B cell (primary cell): Measurements from ENCODE around the gene GPER1. TPM values are rescaled to one million over a fixed set of nuclear protein-coding genes. Genes with fewer than 3 reads are reported as not detected.
A peak's percentile ranks its signal among the peaks of the same experiment; 100 is the strongest.

Experiments used
- ATAC-seq: fragments of 200-7000 bp; cut with Tn5 transposase; one replicate; pipeline ENCODE4 v1.10.0; 2021; ENCODE audit warnings: low read depth, mild to moderate bottlenecking, moderate number of reproducible peaks, moderate library complexity
- CTCF ChIA-PET: fragments of 350-600 bp; sonication (Branson Sonifier 250); formaldehyde crosslinking; loops from one replicate; lab custom pipeline; 2021; ENCODE audit warnings: antibody characterized with exemption, inconsistent platforms; lab: Charles Lee
- POLR2A ChIA-PET: fragments of 350-600 bp; sonication (Branson Sonifier 250); formaldehyde crosslinking; loops from one replicate; lab custom pipeline; 2021; ENCODE audit warnings: antibody characterized with exemption; lab: Charles Lee
- DNase-seq: peaks from one replicate; pipeline ENCODE4 v3.0.0; 2013
- H2AFZ ChIP-seq: 2 replicates; pipeline ENCODE4 v1.6.1; 2012; ENCODE audit warnings: mild to moderate bottlenecking, low read depth, low read length; ENCODE audit not compliant: insufficient read depth, poor library complexity, severe bottlenecking
- H3K27ac ChIP-seq, 2 donors: 1 replicate in 1 of 2; 2 replicates in 1 of 2; pipeline ENCODE4 v1.5.1; 2012 to 2013; ENCODE audit warnings: low read length in 2 of 2, mild to moderate bottlenecking in 2 of 2, moderate library complexity in 1 of 2
- H3K27me3 ChIP-seq, 4 experiments: fragments of 200-600 bp in 1 of 4; sonication (generic) in 1 of 4; replicated peaks in 1 of 4; 1 replicate in 2 of 4; 2 replicates in 2 of 4; pipeline versions ENCODE4 v1.6.1 to v1.7.0; 2013 to 2016; ENCODE audit warnings: low read length in 3 of 4, mild to moderate bottlenecking in 2 of 4, mixed read lengths in 1 of 4, moderate library complexity in 1 of 4; ENCODE audit not compliant: insufficient read depth in 4 of 4, control insufficient read depth in 3 of 4; ENCODE audit errors: control extremely low read depth in 1 of 4
- H3K36me3 ChIP-seq, 2 experiments: replicated peaks in 1 of 2; 1 replicate in 1 of 2; 2 replicates in 1 of 2; pipeline versions ENCODE4 v1.6.1 to v1.7.1; 2013; ENCODE audit warnings: low read length in 1 of 2; ENCODE audit not compliant: insufficient read depth in 2 of 2, control insufficient read depth in 1 of 2; ENCODE audit errors: control extremely low read depth in 1 of 2, extremely low read depth in 1 of 2
- H3K4me1 ChIP-seq, 2 donors: fragments of 200-600 bp in 1 of 2; sonication (generic) in 1 of 2; 1 replicate in 1 of 2; 2 replicates in 1 of 2; pipeline versions ENCODE4 v1.5.1 to v1.6.1; 2013 to 2017; ENCODE audit warnings: low read length in 2 of 2; ENCODE audit not compliant: control insufficient read depth in 2 of 2, insufficient read depth in 2 of 2
- H3K4me2 ChIP-seq: replicated peaks from 2 replicates; pipeline ENCODE3; 2012; ENCODE audit warnings: mild to moderate bottlenecking, low read depth, low read length; ENCODE audit not compliant: poor library complexity, severe bottlenecking
- H3K4me3 ChIP-seq, 5 experiments: fragments of 200-600 bp in 1 of 5; sonication (generic) in 1 of 5; 1 replicate in 3 of 5; 2 replicates in 2 of 5; pipeline versions ENCODE4 v1.5.1 to v1.7.0; 2011 to 2016; ENCODE audit warnings: low read length in 4 of 5, mild to moderate bottlenecking in 4 of 5, low read depth in 2 of 5, control low read depth in 1 of 5, moderate library complexity in 1 of 5; ENCODE audit not compliant: insufficient read depth in 1 of 5; ENCODE audit errors: control extremely low read depth in 1 of 5, extremely low read depth in 1 of 5
- H3K79me2 ChIP-seq: fragments of 200-600 bp; sonication (generic); one replicate; pipeline ENCODE4 v1.6.0; 2016; ENCODE audit warnings: low read length; ENCODE audit not compliant: control insufficient read depth, insufficient read depth
- H3K9ac ChIP-seq: fragments of 200-600 bp; sonication (generic); 2 replicates; pipeline ENCODE4 v1.6.1; 2017; ENCODE audit warnings: mild to moderate bottlenecking, low read length, moderate library complexity
- H3K9me3 ChIP-seq, 3 donors: one replicate each; pipeline versions ENCODE4 v1.6.1 to v1.7.1; 2013; ENCODE audit warnings: low read length in 2 of 3; ENCODE audit not compliant: control insufficient read depth in 2 of 3, insufficient read depth in 1 of 3; ENCODE audit errors: control extremely low read depth in 1 of 3
- H4K20me1 ChIP-seq: 2 replicates; pipeline ENCODE4 v1.6.0; 2012; ENCODE audit warnings: mild to moderate bottlenecking, low read length; ENCODE audit not compliant: insufficient read depth, control insufficient read depth, poor library complexity, severe bottlenecking
- H3K27ac Mint-ChIP-seq: one replicate; pipeline ENCODE4 v1.8.0; 2021; ENCODE audit warnings: mixed read lengths
- H3K27me3 Mint-ChIP-seq: one replicate; pipeline ENCODE4 v1.8.0; 2021; ENCODE audit warnings: mixed read lengths
- H3K4me1 Mint-ChIP-seq: one replicate; pipeline ENCODE4 v1.8.0; 2021; ENCODE audit warnings: mixed read lengths
- H3K4me3 Mint-ChIP-seq: one replicate; pipeline ENCODE4 v1.8.0; 2021; ENCODE audit warnings: mixed read lengths
- H3K9me3 Mint-ChIP-seq: one replicate; pipeline ENCODE4 v1.8.0; 2022; ENCODE audit warnings: mixed read lengths; ENCODE audit not compliant: insufficient read depth
- EZH2 ChIP-seq: IDR thresholded peaks from 2 replicates; pipeline ENCODE4 v1.6.1; 2012; ENCODE audit warnings: borderline replicate concordance, low read depth, mild to moderate bottlenecking, moderate library complexity, low read length; ENCODE audit not compliant: insufficient read depth, poor library complexity, severe bottlenecking
- WGBS: methylation state at CpG from one replicate; pipeline ENCODE4 v1.1.5; 2013; ENCODE audit warnings: missing lambda C conversion rate; ENCODE audit not compliant: insufficient coverage; 5-methylcytosine and 5-hydroxymethylcytosine counted together
- intact Hi-C: fragments of 100-400 bp; cut with micrococcal nuclease; formaldehyde crosslinking; loops from one replicate; pipeline ENCODE4 v1.10.0; 2022
- polyA plus RNA-seq: library from polyadenylated mRNA; depleted of rRNA; stranded (reverse); fragments of >200 nt; gene quantifications from 2 replicates; pipeline ENCODE4 v1.2.3, GENCODE V29; 2012
- total RNA-seq, 2 donors: library from RNA; stranded (reverse); fragments of 120-200 nt in 1 of 2; gene quantifications; 1 replicate in 1 of 2; 2 replicates in 1 of 2; pipeline versions ENCODE4 v1.2.3 to v1.2.4, GENCODE V29; 2013 to 2022
- TF ChIP-seq, protein P1 (sequence below): fragments of 200-600 bp; IDR thresholded peaks from one replicate; pipeline ENCODE4 v1.8.0; 2022; ENCODE audit warnings: antibody characterized with exemption, mild to moderate bottlenecking

Gene GPER1
- total and polyA plus RNA-seq, 2 donors (not counting 1 experiment from before 2014, with no cell fraction given), result 3.2 to 21.3 TPM

DNA sequence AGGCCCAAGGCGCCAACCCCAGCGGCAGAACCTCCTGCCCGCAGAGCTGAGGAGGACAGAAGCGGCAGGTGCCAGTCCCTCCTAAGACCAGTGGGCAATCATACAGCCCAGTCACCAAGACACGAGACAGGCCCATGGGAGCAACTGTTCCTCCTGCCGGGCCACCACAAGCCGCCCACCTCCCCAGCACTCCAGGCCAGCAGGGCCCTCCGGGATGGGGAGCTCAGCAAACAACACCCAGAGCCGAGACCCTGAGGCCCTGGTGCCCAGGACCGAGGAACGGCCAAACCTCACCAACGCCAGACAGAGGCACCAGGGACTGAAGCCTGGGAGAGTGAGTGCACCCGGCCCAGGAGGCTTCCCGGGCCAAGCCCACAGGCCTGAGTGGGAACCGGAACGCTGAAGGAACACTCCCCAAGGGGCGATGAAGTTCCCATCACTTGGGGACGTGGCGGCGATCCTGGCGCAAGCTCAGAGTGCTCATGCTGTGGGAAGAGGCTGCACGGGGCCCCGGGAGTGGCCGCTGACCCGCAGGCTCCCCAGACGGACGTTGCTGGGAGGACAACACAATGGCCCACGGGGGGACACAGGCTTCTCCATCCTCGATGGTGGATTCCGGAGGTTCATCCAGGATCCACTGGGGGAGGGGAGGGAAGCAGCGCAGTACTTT is 35.1 kb downstream of the GPER1 start:
- CTCF ChIA-PET, result interaction anchor here (0.6 to 1.4 kb wide), 2 partner anchors 129 to 166 kb away, joined by 4 to 7 read pairs; no protein-coding TSS in a partner anchor
- DNase-seq, result no peak
- TF ChIP-seq, protein P1, sequence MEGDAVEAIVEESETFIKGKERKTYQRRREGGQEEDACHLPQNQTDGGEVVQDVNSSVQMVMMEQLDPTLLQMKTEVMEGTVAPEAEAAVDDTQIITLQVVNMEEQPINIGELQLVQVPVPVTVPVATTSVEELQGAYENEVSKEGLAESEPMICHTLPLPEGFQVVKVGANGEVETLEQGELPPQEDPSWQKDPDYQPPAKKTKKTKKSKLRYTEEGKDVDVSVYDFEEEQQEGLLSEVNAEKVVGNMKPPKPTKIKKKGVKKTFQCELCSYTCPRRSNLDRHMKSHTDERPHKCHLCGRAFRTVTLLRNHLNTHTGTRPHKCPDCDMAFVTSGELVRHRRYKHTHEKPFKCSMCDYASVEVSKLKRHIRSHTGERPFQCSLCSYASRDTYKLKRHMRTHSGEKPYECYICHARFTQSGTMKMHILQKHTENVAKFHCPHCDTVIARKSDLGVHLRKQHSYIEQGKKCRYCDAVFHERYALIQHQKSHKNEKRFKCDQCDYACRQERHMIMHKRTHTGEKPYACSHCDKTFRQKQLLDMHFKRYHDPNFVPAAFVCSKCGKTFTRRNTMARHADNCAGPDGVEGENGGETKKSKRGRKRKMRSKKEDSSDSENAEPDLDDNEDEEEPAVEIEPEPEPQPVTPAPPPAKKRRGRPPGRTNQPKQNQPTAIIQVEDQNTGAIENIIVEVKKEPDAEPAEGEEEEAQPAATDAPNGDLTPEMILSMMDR, result no peak
- no peak for TF ChIP-seq EZH2
- H3K36me3 ChIP-seq, result peaks cover 0 to 4% of the 10 kb centered on the region in 2 experiments
- H3K27me3 Mint-ChIP-seq, result no peaks in the 10 kb centered on the region
- H3K4me1 ChIP-seq, result peaks cover 7 to 10% of the 10 kb centered on the region in 2 donors
- no peaks in the 10 kb centered on the region for H3K9me3 ChIP-seq
- no peak overlapping the region for H2AFZ ChIP-seq
- no peak overlapping the region for H3K4me3 Mint-ChIP-seq
- H3K4me2 ChIP-seq, result peak overlapping the region; percentile 40
- no peak overlapping the region for H3K4me3 ChIP-seq
- no peak for ATAC-seq
- no peak overlapping the region for H3K27ac Mint-ChIP-seq
- no peak overlapping the region for H3K9ac ChIP-seq
- POLR2A ChIA-PET, result interaction anchor here (0.6 to 1.0 kb wide), 2 partner anchors 37 to 418 kb away, joined by 3 to 4 read pairs; no protein-coding TSS in a partner anchor
- H3K27ac ChIP-seq, result no peak overlapping the region
- peaks cover 5% of the 10 kb centered on the region for H3K4me1 Mint-ChIP-seq
- H3K27me3 ChIP-seq, result no peaks in the 10 kb centered on the region
- no peaks in the 10 kb centered on the region for H3K9me3 Mint-ChIP-seq
- peaks cover 25% of the 10 kb centered on the region for H3K79me2 ChIP-seq
- intact Hi-C loops, result no loop called here
- WGBS, result 82% methylated on average over 27 of the region's 31 CpGs
- no peaks in the 10 kb centered on the region for H4K20me1 ChIP-seq

DNA sequence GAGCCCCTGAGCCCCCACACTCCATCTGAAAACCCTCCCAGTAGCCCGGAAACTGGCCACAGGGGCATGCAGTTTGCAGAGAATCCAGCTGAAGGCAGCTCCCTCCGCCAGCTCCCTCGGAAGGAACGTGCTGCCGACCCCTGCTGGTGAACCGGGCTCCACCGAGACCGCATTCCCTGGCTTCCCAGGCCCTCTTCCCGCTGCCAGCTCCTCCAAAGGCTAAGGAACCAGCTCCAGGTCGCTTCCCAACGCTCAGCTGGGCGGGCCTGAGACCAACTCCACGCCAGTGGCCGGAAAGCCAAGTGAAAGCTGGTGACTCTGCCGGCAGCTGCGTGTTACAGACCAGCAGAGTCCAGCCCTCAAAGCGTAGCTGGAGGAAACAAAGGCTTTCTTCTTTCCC is 35.8 kb downstream of the GPER1 start:
- H3K4me3 Mint-ChIP-seq, result no peak overlapping the region
- no peak for ATAC-seq
- DNase-seq, result no peak
- Histone ChIP-seq H3K27me3 (no peaks in the 10 kb centered on the region), H3K36me3 (peaks cover 0 to 4% of the 10 kb centered on the region in 2 experiments), H3K27ac (no peak overlapping the region), H3K4me1 (peaks cover 7 to 10% of the 10 kb centered on the region in 2 donors), H4K20me1 (no peaks in the 10 kb centered on the region), H3K4me2 (no peak overlapping the region), H3K9ac (no peak overlapping the region), H3K4me3 (no peak overlapping the region), H3K9me3 (no peaks in the 10 kb centered on the region), H3K79me2 (peaks cover 25% of the 10 kb centered on the region), H2AFZ (no peak overlapping the region)
- intact Hi-C loops, result no loop called here
- ChIA-PET POLR2A (interaction anchor here (0.6 to 1.0 kb wide), 2 partner anchors 37 to 418 kb away, joined by 3 to 4 read pairs; no protein-coding TSS in a partner anchor), CTCF (interaction anchor here (1.4 kb wide), 1 partner anchor 130 kb away, joined by 4 read pairs; no protein-coding TSS in a partner anchor)
- WGBS, result 91% methylated on average over 16 of the region's 17 CpGs
- H3K9me3 Mint-ChIP-seq, result no peaks in the 10 kb centered on the region
- peaks cover 5% of the 10 kb centered on the region for H3K4me1 Mint-ChIP-seq
- no peak overlapping the region for H3K27ac Mint-ChIP-seq
- no peaks in the 10 kb centered on the region for H3K27me3 Mint-ChIP-seq
- no peak for TF ChIP-seq EZH2
- TF ChIP-seq, protein P1, result no peak
